Measurements from ENCODE around the gene RALGAPA1.

Gene RALGAPA1

DNA sequence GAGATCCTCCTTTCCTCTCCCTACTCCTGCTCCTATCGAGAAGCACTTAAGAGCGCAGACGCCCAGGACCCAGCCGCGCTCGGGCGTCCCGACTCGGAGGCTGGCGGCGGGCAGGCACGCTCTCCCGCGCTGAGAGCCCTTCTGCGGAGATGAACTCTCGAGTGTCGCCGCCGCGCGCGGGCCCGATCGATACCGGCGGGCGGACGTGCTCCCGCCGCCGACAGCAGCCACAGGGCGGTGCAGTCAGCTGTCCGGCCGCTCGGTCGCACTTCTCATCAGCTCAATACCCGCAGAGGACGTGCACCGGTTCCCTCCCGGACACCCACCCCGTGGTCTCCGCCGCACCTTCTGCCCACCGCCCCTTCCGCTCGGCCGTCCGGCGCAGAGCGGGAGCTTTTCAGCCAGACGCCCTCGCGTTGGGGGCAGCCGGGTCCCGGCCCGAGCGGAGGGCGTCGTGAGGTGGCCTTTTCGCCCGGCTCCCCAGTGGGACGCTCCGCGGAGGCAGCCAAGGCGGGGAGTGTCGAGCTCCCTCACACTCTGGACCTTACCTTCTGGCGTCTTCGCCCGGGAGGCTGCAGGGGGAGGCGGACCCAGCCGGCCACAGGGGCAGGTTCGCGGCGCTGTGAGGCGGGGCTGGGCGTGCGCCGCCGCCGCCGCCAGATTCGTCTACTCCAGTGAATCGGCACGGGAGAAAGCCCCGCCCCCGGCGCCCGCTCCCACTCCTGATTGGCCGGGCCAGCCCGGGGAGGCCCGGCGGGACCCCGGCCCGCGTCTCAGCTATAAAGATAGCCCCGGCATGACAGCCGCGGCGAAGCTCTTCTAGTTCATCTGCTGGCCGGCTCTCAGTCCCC is 275.5 kb downstream of the RALGAPA1 start, which contains the start of gene INSM2:
Gene INSM2 (plus strand): TSS at position 808 of the 851 bp plus-strand sequence. CDS start 89 bp downstream, outside the sequence.
- DNase-seq = peak; percentile 34

DNA sequence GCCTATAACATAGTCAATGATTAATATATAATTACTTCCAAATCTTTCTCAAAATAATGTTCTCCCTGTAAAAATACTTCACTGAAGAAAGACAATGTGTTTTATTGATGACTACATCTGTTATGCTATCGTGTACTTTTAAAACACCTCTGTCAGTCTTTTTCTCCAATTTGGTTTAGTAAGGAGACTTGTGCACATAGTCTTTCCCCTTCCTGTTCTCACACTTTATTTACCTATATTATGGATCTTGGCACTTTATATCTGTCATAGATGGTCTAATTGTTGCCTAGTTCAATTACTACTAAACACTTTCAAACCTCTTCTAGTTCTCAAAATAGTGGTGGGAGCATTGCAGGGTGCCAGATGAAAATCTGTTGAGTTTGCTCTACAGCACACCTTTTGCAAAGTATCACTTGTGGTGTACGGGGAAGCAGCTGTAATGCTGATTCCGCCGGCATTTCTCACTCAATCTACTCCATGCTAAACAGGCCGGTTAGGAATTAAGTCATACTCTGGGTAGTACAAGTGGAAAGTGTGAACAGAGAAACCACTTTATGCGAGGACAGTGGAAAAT is 276.2 kb downstream of the RALGAPA1 start:
- DNase-seq = no peak

DNA sequence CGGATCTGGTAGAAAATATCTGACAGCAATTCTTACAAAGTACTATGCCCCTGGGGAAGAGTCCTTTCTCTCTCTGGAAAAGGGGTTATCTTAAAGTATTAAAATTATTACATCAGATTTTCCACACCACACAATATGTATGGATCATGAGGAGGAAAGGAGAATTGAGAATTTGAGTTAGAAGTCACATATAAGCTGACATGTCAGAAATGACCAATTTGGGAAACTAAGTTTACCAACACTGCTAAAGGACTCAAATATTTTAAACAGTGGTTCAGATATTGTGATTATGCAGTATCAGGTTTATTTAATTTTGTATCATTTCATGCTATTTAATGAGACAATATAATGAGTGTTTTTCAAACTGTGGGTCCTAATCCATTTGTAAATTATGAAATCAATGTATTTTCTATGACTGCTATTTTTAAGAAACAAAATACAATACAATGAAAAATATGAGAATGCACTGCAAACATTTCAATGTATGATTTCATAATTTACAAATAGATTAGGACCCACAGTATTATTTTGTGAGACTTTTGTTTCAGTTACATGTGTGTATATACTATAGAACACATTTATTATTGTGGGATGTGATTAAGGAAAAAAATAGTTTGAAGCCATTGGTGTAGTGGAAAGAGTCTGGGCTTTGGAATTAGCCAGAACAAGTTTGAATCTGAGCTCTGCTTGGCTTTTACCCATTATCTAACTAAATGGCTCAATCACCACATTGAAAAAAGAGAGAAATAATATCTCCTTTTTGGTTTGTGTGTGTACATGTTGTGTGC is 276.9 kb downstream of the RALGAPA1 start:
- no peak for DNase-seq

DNA sequence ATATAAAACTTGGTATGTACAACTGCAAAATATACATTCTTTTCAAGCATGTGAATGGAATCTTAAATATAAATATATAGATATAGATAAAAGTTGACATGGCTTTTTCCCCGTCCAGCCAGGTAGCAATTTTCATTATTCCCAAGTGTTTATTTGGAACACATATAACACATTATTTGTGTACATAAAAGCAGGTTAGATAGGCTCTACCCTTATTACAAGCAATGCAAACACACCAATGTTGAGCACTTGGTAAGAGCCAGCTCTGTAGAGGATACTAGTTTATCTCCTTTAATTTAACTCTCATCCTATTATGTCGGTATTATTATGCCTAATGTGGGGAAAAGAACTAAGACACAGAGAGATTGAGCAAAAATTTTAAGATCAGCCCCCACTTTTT is 282.1 kb downstream of the RALGAPA1 start:
- no peak for DNase-seq

DNA sequence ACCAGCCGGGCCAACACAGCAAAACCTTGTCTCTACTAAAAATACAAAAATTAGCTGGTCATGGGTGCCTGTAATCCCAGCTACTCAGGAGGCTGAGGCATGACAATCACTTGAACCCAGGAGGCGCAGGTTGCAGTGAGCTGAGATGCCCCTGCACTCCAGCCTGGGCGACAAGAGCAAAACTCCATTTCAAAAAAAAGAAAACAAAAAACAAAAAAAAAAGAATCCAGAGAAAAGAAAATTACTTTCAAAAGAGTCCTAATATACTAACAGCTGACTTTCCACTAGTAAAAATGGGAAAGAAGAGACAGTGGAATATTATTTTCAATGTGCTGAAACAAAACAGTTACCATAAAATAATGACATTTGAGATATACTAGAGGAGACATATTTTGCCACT is 283.4 kb downstream of the RALGAPA1 start:
- no peak for DNase-seq

DNA sequence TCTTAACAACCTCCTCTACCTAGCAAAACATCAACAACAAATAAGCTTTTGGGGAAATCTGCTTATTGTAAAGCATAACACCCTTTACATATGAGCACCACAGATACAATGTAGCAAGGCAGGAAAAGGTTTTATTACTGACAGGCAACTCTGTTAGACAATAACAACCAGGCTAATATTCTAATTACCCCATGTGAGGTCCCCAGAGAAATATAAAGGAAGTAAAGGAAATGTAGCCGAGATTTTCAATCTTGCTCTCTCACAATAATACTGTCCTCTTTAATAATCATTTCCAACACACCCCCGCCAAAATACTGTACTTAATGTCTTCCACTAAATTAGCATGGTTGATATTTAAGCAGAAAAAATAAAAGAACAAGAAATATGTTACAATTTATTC is 289.1 kb downstream of the RALGAPA1 start:
- no peak for DNase-seq

DNA sequence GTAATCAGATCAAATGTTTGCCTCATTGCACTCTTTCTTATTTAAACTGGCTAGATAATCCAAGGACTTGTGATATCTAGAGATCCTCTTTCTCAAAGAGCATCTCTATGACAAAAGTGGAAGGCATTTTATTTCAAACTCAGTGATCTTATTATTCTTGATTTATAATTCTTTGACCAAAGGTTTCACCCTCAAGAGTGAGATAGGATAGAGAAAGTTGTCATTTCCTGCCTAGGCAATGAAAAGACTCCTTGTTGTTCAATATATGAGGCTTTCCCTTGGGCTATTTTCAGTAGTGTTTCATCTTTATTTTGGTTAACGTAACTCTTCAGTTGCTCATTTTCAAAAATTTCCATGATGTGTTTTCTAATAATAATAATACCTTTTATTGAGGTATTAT is 293.2 kb downstream of the RALGAPA1 start:
- no peak for DNase-seq

DNA sequence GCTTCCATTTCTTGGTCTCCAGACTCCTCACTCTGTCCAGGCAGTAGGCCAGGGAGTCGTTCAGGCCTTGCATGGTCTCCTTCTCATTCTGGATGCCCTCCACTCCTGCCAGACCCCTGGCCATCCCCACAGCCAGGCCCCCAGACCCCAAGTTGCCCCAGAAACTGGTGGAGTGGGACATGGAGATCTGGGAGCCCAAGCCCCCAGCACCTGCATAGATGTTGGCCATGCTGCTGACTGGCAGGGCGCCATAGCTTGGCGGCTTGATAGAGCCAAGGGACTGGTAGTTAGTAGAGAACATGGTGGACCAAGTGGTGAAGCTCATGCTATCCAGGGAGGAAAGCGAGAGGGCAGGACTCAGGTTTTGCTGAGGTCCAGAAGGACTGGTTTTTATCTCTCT is 296.3 kb downstream of the RALGAPA1 start:
- no peak for DNase-seq

DNA sequence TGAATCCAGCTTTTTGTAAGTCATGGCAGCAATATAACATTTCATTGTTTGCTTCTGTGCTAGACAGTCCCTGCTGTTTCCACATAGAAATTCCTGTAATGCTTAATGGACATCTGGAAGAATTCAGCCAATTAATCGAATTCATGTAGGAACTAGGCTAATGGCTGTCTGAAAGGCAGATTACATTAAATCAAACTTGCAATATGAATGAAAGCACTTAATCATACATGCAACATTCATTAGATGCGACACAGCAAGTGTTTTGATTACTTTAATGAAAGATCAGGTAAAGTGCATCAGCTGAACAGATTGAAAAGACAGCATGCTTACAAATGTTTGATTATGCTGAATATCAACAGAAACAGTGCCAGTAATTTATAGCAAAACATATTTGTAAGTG is 299.2 kb downstream of the RALGAPA1 start:
- DNase-seq = no peak

DNA sequence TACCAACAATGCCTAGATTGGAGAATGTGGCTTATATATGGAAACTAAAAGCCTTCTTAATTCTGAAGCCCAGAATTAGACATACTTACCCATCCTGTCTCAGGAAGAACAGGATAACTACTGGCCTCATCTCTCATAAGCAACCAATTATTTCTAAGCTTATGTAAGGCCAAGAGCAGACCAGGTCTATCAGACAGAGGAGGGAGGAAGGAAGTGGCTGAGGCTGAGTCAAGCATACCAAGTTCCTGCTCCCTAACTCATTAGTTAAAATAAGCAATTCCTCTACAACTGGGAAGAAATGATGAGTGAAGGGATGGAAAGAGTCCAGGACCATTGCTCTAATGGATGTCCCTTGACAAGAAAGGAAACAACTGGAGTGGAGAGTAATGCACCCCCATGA is 302.2 kb downstream of the RALGAPA1 start:
- DNase-seq = no peak

DNA sequence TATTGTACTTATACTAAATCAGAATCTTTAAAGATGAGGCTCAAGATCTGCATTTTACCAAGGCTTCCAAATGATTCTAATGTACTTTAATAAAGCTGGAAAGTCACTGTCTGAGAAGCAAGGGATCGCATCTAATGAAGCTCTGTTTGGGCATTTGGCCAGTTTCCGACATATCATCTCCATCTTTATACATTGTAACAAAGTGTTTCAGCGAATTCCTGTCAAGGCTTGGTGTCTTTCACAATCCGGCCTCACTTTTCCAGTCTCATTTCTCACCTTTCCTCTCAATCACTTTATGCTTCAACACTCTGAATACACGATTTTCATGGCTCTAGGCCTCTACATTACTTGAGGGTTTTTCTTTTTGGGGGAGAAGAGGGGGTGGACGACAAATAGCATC is 302.6 kb downstream of the RALGAPA1 start:
- DNase-seq = no peak

DNA sequence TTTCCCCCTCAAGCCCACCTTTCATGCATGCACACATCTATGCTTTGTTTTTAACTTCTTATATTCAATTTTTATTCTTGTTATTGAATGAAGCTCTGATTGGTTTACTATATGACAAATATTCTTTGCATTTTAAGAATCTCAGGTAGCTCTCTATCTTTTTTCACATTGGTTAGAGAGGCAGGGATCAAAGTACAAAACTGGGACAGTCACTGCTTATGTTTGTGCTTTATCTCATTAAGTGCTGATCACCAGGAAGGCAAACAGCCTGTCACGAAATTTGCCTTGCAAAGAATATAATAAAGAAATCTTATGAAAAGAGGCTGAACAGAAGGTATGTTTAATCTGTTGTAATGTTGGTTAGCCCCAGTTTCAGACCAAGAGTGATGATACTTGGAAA is 304.8 kb downstream of the RALGAPA1 start:
- DNase-seq = no peak

DNA sequence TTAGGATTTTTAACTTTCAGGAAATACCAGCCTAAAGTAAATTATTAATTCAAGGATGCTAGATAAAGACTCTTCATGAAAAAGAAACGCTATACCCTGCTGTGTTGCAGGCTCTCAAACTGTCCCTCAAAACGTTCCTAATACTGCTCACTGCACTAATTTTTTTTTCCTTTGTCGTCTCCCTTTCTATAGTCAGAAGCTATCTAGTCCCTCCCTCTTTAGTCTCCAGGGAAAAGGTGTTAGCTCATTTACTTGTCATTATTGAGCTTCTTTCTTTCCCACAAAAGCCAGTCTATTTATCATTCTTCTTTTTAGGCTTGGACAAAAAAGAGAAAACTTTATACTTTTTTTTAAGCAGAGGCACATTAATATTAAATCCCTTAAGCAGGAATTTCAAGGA is 305.4 kb downstream of the RALGAPA1 start:
- no peak for DNase-seq

DNA sequence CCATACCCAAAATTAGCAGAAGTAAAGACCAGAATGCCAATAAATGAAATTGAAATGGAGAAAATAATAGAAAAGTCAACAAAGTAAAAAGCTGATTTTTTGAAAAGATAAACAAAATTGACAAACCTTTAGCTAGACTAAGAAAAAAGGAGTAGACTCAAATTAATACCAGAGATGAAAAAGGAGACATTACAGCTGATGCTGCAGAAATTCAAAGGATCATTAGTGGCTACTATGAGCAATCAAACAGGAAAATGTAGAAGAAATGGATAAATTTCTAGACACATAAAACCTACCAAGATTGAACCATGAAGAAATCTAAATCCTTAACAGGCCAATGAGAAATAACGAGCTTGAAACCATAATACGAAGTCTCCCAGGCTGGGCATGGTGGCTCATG is 309.9 kb downstream of the RALGAPA1 start:
- no peak for DNase-seq

DNA sequence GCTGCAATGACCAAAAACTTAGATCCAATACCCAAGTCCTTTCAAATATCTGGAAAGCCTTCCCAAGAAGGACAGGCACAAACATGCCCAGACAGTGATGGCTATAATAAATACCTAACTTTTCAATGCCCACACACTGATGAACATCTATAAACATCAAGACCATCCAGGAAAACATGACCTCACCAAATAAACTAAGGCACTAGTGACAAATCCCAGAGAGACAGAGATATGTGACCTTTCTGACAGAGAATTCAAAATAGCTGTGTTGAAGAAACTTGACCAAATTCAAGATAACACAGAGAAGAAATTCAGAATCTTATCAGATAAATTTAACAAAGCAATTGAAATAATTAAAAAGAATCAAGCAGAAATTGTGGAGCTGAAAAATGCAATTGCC is 313.8 kb downstream of the RALGAPA1 start:
- DNase-seq = no peak

DNA sequence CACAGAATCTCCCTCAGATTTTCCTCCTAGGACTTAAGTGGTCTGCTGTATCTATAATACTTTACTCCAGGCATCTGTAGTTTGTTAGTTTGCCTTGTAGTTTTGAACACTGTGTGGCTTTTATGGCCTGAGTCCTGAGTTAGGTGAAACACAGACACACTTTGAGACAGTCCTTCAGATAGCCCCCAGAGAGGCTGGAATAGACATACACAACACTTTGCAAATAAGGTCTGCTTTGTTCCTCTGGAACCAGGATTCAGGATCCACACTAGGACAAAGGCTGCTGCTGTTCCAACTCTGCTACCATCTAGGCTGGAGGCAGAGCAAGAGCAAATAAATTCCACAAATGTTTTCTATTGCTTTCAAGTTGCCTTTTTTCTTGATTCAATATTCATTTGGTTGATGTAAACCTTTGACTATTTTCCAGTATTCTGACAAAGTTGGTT is 316.5 kb downstream of the RALGAPA1 start:
- no peak for DNase-seq
